Measurements from ENCODE around the gene TRIM4.

DNA sequence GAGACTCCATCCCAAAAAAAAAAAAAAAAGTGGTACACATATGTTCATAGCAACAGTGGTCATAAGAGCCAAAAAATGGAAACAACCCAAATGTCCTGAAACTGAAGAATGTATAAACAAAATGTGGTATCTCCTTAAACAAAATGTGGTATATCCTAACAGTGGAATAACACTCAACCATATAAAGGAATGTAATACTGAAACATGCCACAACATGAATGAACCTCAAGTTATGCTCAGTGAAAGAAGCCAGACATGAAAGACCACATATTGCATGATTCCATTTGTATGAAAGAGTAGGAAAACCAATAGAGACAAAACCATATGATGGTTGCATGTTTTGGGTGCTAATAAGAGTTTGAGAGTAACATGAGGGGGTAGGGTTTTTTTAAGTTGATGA is 7.0 kb upstream of the TRIM4 start:
- TF ChIP-seq, protein P1, sequence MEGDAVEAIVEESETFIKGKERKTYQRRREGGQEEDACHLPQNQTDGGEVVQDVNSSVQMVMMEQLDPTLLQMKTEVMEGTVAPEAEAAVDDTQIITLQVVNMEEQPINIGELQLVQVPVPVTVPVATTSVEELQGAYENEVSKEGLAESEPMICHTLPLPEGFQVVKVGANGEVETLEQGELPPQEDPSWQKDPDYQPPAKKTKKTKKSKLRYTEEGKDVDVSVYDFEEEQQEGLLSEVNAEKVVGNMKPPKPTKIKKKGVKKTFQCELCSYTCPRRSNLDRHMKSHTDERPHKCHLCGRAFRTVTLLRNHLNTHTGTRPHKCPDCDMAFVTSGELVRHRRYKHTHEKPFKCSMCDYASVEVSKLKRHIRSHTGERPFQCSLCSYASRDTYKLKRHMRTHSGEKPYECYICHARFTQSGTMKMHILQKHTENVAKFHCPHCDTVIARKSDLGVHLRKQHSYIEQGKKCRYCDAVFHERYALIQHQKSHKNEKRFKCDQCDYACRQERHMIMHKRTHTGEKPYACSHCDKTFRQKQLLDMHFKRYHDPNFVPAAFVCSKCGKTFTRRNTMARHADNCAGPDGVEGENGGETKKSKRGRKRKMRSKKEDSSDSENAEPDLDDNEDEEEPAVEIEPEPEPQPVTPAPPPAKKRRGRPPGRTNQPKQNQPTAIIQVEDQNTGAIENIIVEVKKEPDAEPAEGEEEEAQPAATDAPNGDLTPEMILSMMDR (IDR thresholded peaks at IDR 0.05) = no peak
- no peak for TF ChIP-seq POLR2A (IDR thresholded peaks at IDR 0.05)

Measured in vagina (tissue), 2 donors.